Measurements from ENCODE around the gene BLID. TPM values are rescaled to one million over a fixed set of nuclear protein-coding genes. Genes with fewer than 3 reads are reported as not detected.

The BLID gene
- total RNA-seq, 1 experiment from 2014 or later = 0.41 TPM

GRCh38 chr11:122097419-122098001 lies 18.5 kb downstream of the BLID start:
- ChIA-PET CTCF (no interaction called here), POLR2A (no interaction called here)
- in situ Hi-C loops (cut with HindIII; ENCODE audit: low pct_unique_long_range_greater_than_20kb, low sequenced_read_pairs) = no loop called here
- H3K4me3 ChIP-seq (ENCODE audit: low read depth in 2 of 2, low read length in 2 of 2) = peak overlapping the region; percentile 42 to 43
- no TSS peak for BruUV-seq (replicated peaks)
- no peak for ATAC-seq
- no peak for TF ChIP-seq TCF7L2 (IDR thresholded peaks at IDR 0.05; ENCODE audit: low read depth, low read length)
- TF ChIP-seq POLR2AphosphoS5 (IDR thresholded peaks at IDR 0.05; ENCODE audit: low read depth, low read length) = no peak
- TF ChIP-seq REST (IDR thresholded peaks at IDR 0.05; ENCODE audit: insufficient read depth in 1 of 2, low read depth in 2 of 2, low read length in 1 of 2) = no peak
- no peak for TF ChIP-seq SIN3A (IDR thresholded peaks at IDR 0.05; ENCODE audit: borderline replicate concordance, insufficient read depth, low read depth, low read length)
- TF ChIP-seq CTCF (IDR thresholded peaks at IDR 0.05) = no peak
- H3K27ac ChIP-seq (ENCODE audit: low read length) = peak overlapping the region; percentile 84
- intact Hi-C loops (cut with micrococcal nuclease; ENCODE audit: unreplicated experiment) = no loop called here
- no peak for DNase-seq (ENCODE audit: low read depth, low spot score)
- no peaks in the 10 kb centered on the region for H3K27me3 ChIP-seq (ENCODE audit: control insufficient read depth, insufficient read depth, low read length)
- H3K4me1 ChIP-seq (ENCODE audit: control insufficient read depth, insufficient read depth, low read length) = peaks cover 3% of the 10 kb centered on the region; the same call in 1 of the 2 replicates
- no peaks in the 10 kb centered on the region for H3K9me3 ChIP-seq (ENCODE audit: control insufficient read depth, insufficient read depth, low read depth, low read length)
- H3K36me3 ChIP-seq (ENCODE audit: control insufficient read depth, insufficient read depth, low read length) = no peaks in the 10 kb centered on the region

- H3K27me3 ChIP-seq (ENCODE audit: control insufficient read depth, insufficient read depth, low read length) = no peaks in the 10 kb centered on the region
- intact Hi-C loops (cut with micrococcal nuclease; ENCODE audit: unreplicated experiment) = no loop called here
- peaks cover 3% of the 10 kb centered on the region; the same call in 1 of the 2 replicates for H3K4me1 ChIP-seq (ENCODE audit: control insufficient read depth, insufficient read depth, low read length)
- BruUV-seq (replicated peaks) = no TSS peak
- TF ChIP-seq SIN3A (IDR thresholded peaks at IDR 0.05; ENCODE audit: borderline replicate concordance, insufficient read depth, low read depth, low read length) (no peak), TCF7L2 (IDR thresholded peaks at IDR 0.05; ENCODE audit: low read depth, low read length) (no peak), REST (IDR thresholded peaks at IDR 0.05; ENCODE audit: insufficient read depth in 1 of 2, low read depth in 2 of 2, low read length in 1 of 2) (no peak), POLR2AphosphoS5 (IDR thresholded peaks at IDR 0.05; ENCODE audit: low read depth, low read length) (no peak), CTCF (IDR thresholded peaks at IDR 0.05) (no peak)
- ATAC-seq (no peak), DNase-seq (ENCODE audit: low read depth, low spot score) (no peak)
- CTCF ChIA-PET = no interaction called here
- H3K27ac ChIP-seq (ENCODE audit: low read length) = peak overlapping the region; percentile 84
- POLR2A ChIA-PET = no interaction called here
- H3K9me3 ChIP-seq (ENCODE audit: control insufficient read depth, insufficient read depth, low read depth, low read length) = no peaks in the 10 kb centered on the region
- H3K36me3 ChIP-seq (ENCODE audit: control insufficient read depth, insufficient read depth, low read length) = no peaks in the 10 kb centered on the region
- in situ Hi-C loops (cut with HindIII; ENCODE audit: low pct_unique_long_range_greater_than_20kb, low sequenced_read_pairs) = no loop called here
- H3K4me3 ChIP-seq (ENCODE audit: low read depth in 2 of 2, low read length in 2 of 2) = peak overlapping the region; percentile 0 to 43; a peak in 3 of 4 replicates
These were observed 19.5 kb downstream of the BLID start for GRCh38 chr11:122096272-122097112.

Data from Panc1 (cell line).